Smooth muscle cell (in vitro differentiated cells): ENCODE results near the gene PYGB. TPM values are rescaled to one million over a fixed set of nuclear protein-coding genes. Genes with fewer than 3 reads are reported as not detected.

Experiments
- DNase-seq: peaks from one replicate; lab custom pipeline; 2025; ENCODE audit not compliant: unreplicated experiment; lab: John Stamatoyannopoulos, UW
- H2AFZ ChIP-seq: fragments of 200-600 bp; sonication (generic); 2 replicates; pipeline ENCODE4 v1.6.0; 2016; ENCODE audit warnings: antibody characterized with exemption, low read depth, mild to moderate bottlenecking
- H3F3A ChIP-seq: fragments of 200-600 bp; sonication (generic); 2 replicates; pipeline ENCODE4 v1.6.0; 2017; ENCODE audit warnings: antibody characterized with exemption, low read depth
- H3K27ac ChIP-seq: fragments of 200-600 bp; sonication (generic); 2 replicates; pipeline ENCODE4 v1.5.1; 2016; ENCODE audit warnings: low read depth, mild to moderate bottlenecking
- H3K27me3 ChIP-seq: fragments of 200-600 bp; sonication (generic); 2 replicates; pipeline ENCODE4 v1.6.1; 2016; ENCODE audit warnings: low read depth, mild to moderate bottlenecking
- H3K36me3 ChIP-seq: fragments of 200-600 bp; sonication (generic); 2 replicates; pipeline ENCODE4 v1.5.1; 2016; ENCODE audit warnings: low read depth
- H3K4me1 ChIP-seq: fragments of 200-600 bp; sonication (generic); 2 replicates; pipeline ENCODE4 v1.5.1; 2016; ENCODE audit warnings: low read depth
- H3K4me2 ChIP-seq: fragments of 200-600 bp; sonication (generic); 2 replicates; pipeline ENCODE4 v1.6.0; 2016; ENCODE audit warnings: mild to moderate bottlenecking
- H3K4me3 ChIP-seq: fragments of 200-600 bp; sonication (generic); 2 replicates; pipeline ENCODE4 v1.5.1; 2016; ENCODE audit warnings: mild to moderate bottlenecking
- H3K79me2 ChIP-seq: fragments of 200-600 bp; sonication (generic); 2 replicates; pipeline ENCODE4 v1.6.0; 2016; ENCODE audit warnings: low read depth, mild to moderate bottlenecking
- H3K9ac ChIP-seq: fragments of 200-600 bp; sonication (generic); 2 replicates; pipeline ENCODE4 v1.6.0; 2016; ENCODE audit warnings: low read depth
- H3K9me3 ChIP-seq: fragments of 200-600 bp; sonication (generic); replicated peaks from 2 replicates; pipeline ENCODE4 v1.5.1; 2016; ENCODE audit warnings: low read depth
- H4K20me1 ChIP-seq: fragments of 200-600 bp; sonication (generic); 2 replicates; pipeline ENCODE4 v1.6.0; 2016; ENCODE audit warnings: low read depth
- CTCF ChIP-seq: fragments of 200-600 bp; sonication (generic); IDR thresholded peaks from 2 replicates; pipeline ENCODE4 v1.5.1; 2017; ENCODE audit warnings: borderline replicate concordance, mild to moderate bottlenecking, antibody characterized with exemption; ENCODE audit not compliant: insufficient read depth, poor library complexity, severe bottlenecking
- WGBS: methylation state at CpG from one replicate; pipeline ENCODE4 v1.1.7; 2016; ENCODE audit warnings: low lambda C conversion rate; 5-methylcytosine and 5-hydroxymethylcytosine counted together
- polyA plus RNA-seq: library from polyadenylated mRNA; unstranded; fragments of >200 nt; fragmentation: Nextera tagmentation; extraction: Ambion mirVana; gene quantifications from 2 replicates; pipeline ENCODE4 v1.2.1, GENCODE V29; 2016
- total RNA-seq: library from RNA; depleted of rRNA; stranded (reverse); fragments of >200 nt; gene quantifications from 2 replicates; pipeline ENCODE4 v1.2.3, GENCODE V29; 2014

The PYGB gene
- total and polyA plus RNA-seq, 2 experiments from 2014 or later = 31.8 to 39.4 TPM

- no peak overlapping the region for H3K4me3 ChIP-seq
Measured at GRCh38 chr20:25253606-25254275, 5.9 kb downstream of the PYGB start.

GRCh38 chr20:25254571-25254970, 6.7 kb downstream of the PYGB start:
- peaks cover 92% of the 10 kb centered on the region for H4K20me1 ChIP-seq
- H3K4me1 ChIP-seq = peaks cover 42% of the 10 kb centered on the region
- H3K9ac ChIP-seq = no peak overlapping the region
- no peaks in the 10 kb centered on the region for H3K27me3 ChIP-seq
- no peaks in the 10 kb centered on the region for H3K36me3 ChIP-seq
- TF ChIP-seq CTCF = no peak
- peaks cover 62% of the 10 kb centered on the region for H3K79me2 ChIP-seq
- peak overlapping the region; percentile 70 for H3K4me2 ChIP-seq
- no peak for DNase-seq
- H2AFZ ChIP-seq = no peak overlapping the region
- H3F3A ChIP-seq = peaks cover 5% of the 10 kb centered on the region
- peak overlapping the region; percentile 11 for H3K27ac ChIP-seq
- H3K9me3 ChIP-seq = no peaks in the 10 kb centered on the region
- WGBS = 28% methylated on average over 5 of the region's 5 CpGs
- no peak overlapping the region for H3K4me3 ChIP-seq

More at GRCh38 chr20:25253606-25254275, 5.9 kb downstream of the PYGB start:
- Histone ChIP-seq H3K27me3 (no peaks in the 10 kb centered on the region), H3K36me3 (no peaks in the 10 kb centered on the region), H3F3A (peaks cover 5% of the 10 kb centered on the region), H3K27ac (peak overlapping the region; percentile 11), H3K9ac (no peak overlapping the region), H2AFZ (no peak overlapping the region), H3K4me2 (peak overlapping the region; percentile 70), H3K79me2 (peaks cover 69% of the 10 kb centered on the region), H3K4me1 (peaks cover 49% of the 10 kb centered on the region), H4K20me1 (peaks cover 99% of the 10 kb centered on the region), H3K9me3 (no peaks in the 10 kb centered on the region)
- no peak for TF ChIP-seq CTCF
- 61% methylated on average over 11 of the region's 11 CpGs for WGBS
- DNase-seq = no peak

- Histone ChIP-seq H3K27me3 (no peaks in the 10 kb centered on the region), H3K9me3 (no peaks in the 10 kb centered on the region), H3K4me2 (peak overlapping the region; percentile 70), H3K27ac (peak overlapping the region; percentile 11), H3K36me3 (no peaks in the 10 kb centered on the region), H4K20me1 (peaks cover 86% of the 10 kb centered on the region), H3K9ac (no peak overlapping the region), H3F3A (peaks cover 5% of the 10 kb centered on the region), H2AFZ (no peak overlapping the region), H3K4me3 (no peak overlapping the region), H3K79me2 (peaks cover 56% of the 10 kb centered on the region), H3K4me1 (peaks cover 40% of the 10 kb centered on the region)
- no peak for DNase-seq
- TF ChIP-seq CTCF = no peak
- 48% methylated on average over 12 of the region's 12 CpGs for WGBS
Measured at GRCh38 chr20:25254986-25255680, 7.2 kb downstream of the PYGB start.
